GF-D8 (cell line): ENCODE measurements around the gene GRB14.
"Not testable (repeated sequence)": the region's sequence is repeated elsewhere in the genome, so short reads cannot be mapped to it uniquely, and the experiment has no call there.

ENCODE experiments used
- DNase-seq: peaks from one replicate; lab custom pipeline; 2025; lab: John Stamatoyannopoulos, UW

GRB14 gene

GRCh38 chr2:164620873-164621763, at the start of gene GRB14:
Gene GRB14 (minus strand): TSS chr2:164621482. CDS start chr2:164621309, 173 bp downstream.
- DNase-seq, result no peak

GRCh38 chr2:164669291-164669690, 48.0 kb upstream of the GRB14 start:
- DNase-seq, result no peak

GRCh38 chr2:164667566-164667965, 46.3 kb upstream of the GRB14 start:
- DNase-seq, result no peak

GRCh38 chr2:164664070-164664469, 42.8 kb upstream of the GRB14 start:
- DNase-seq, result no peak

GRCh38 chr2:164662868-164663631, 41.8 kb upstream of the GRB14 start:
- no peak for DNase-seq

- DNase-seq, result no peak
Observed at GRCh38 chr2:164662066-164662465, 40.8 kb upstream of the GRB14 start.

GRCh38 chr2:164661349-164661748, 40.1 kb upstream of the GRB14 start:
- DNase-seq, result no peak

GRCh38 chr2:164657129-164657528, 35.8 kb upstream of the GRB14 start:
- DNase-seq, result no peak

GRCh38 chr2:164655750-164656149, 34.5 kb upstream of the GRB14 start:
- DNase-seq, result no peak

GRCh38 chr2:164655336-164655735, 34.1 kb upstream of the GRB14 start:
- DNase-seq, result no peak

GRCh38 chr2:164651361-164651760, 30.1 kb upstream of the GRB14 start:
- no peak for DNase-seq

- no peak for DNase-seq
Observed at GRCh38 chr2:164644036-164644700, 22.9 kb upstream of the GRB14 start.

GRCh38 chr2:164642946-164643555, 21.8 kb upstream of the GRB14 start:
- no peak for DNase-seq

- DNase-seq, result no peak
Observed at GRCh38 chr2:164642268-164642667, 21.0 kb upstream of the GRB14 start.

- DNase-seq, result not testable (repeated sequence)
Observed at GRCh38 chr2:164628319-164628718, 7.0 kb upstream of the GRB14 start.

- no peak for DNase-seq
Observed at GRCh38 chr2:164625378-164625971, 4.2 kb upstream of the GRB14 start.

GRCh38 chr2:164624316-164624715, 3.0 kb upstream of the GRB14 start:
- no peak for DNase-seq

GRCh38 chr2:164622338-164623106, 1.2 kb upstream of the GRB14 start:
- DNase-seq, result no peak

GRCh38 chr2:164621764-164622105, 453 bp upstream of the GRB14 start:
- no peak for DNase-seq

GRCh38 chr2:164620457-164620856, 825 bp downstream of the GRB14 start:
- DNase-seq, result no peak

- DNase-seq, result no peak
Observed at GRCh38 chr2:164617466-164617865, 3.8 kb downstream of the GRB14 start.
